Neural progenitor cell (in vitro differentiated cells): Measurements from ENCODE around the gene IDH3B. TPM values are rescaled to one million over a fixed set of nuclear protein-coding genes. Genes with fewer than 3 reads are reported as not detected.

Experiments used
- DNase-seq: peaks from one replicate; pipeline ENCODE4 v3.0.0-alpha.2; 2016; ENCODE audit warnings: low spot score
- H2AFZ ChIP-seq: fragments of 200-600 bp; sonication (generic); replicated peaks from 2 replicates; pipeline ENCODE4 v1.6.1; 2016; ENCODE audit warnings: antibody characterized with exemption
- H3F3A ChIP-seq: fragments of 200-600 bp; sonication (generic); 2 replicates; pipeline ENCODE4 v1.6.1; 2016; ENCODE audit warnings: antibody characterized with exemption, low read depth
- H3K27ac ChIP-seq: fragments of 200-600 bp; sonication (generic); 2 replicates; pipeline ENCODE4 v1.5.1; 2016; ENCODE audit warnings: mild to moderate bottlenecking
- H3K27me3 ChIP-seq: fragments of 200-600 bp; sonication (generic); 2 replicates; pipeline ENCODE4 v1.6.1; 2016; ENCODE audit warnings: mild to moderate bottlenecking, moderate library complexity
- H3K36me3 ChIP-seq: fragments of 200-600 bp; sonication (generic); 2 replicates; pipeline ENCODE4 v1.5.1; 2016
- H3K4me1 ChIP-seq: fragments of 200-600 bp; sonication (generic); 2 replicates; pipeline ENCODE4 v1.6.1; 2016; ENCODE audit warnings: mixed run types
- H3K4me2 ChIP-seq: fragments of 200-600 bp; sonication (generic); 2 replicates; pipeline ENCODE4 v1.6.1; 2016
- H3K4me3 ChIP-seq: fragments of 200-600 bp; sonication (generic); 2 replicates; pipeline ENCODE4 v1.5.1; 2016
- H3K79me2 ChIP-seq: fragments of 200-600 bp; sonication (generic); 2 replicates; pipeline ENCODE4 v1.6.1; 2016; ENCODE audit warnings: low read depth
- H3K9ac ChIP-seq: fragments of 200-600 bp; sonication (generic); 2 replicates; pipeline ENCODE4 v1.6.1; 2016
- H3K9me3 ChIP-seq: fragments of 200-600 bp; sonication (generic); 2 replicates; pipeline ENCODE4 v1.5.1; 2016; ENCODE audit warnings: low read depth
- H4K20me1 ChIP-seq: fragments of 200-600 bp; sonication (generic); 2 replicates; pipeline ENCODE4 v1.6.1; 2016; ENCODE audit warnings: low read depth
- H3K27ac Mint-ChIP-seq: 3 replicates; pipeline ENCODE4 v1.8.0; 2021; ENCODE audit warnings: mixed read lengths
- H3K27me3 Mint-ChIP-seq: 2 replicates; pipeline ENCODE4 v1.8.0; 2022; ENCODE audit warnings: low read depth, mild to moderate bottlenecking, inconsistent platforms, moderate library complexity, mixed read lengths; ENCODE audit not compliant: insufficient read depth
- H3K36me3 Mint-ChIP-seq: 3 replicates; pipeline ENCODE4 v1.8.0; 2021; ENCODE audit warnings: mixed read lengths
- H3K4me1 Mint-ChIP-seq: 3 replicates; pipeline ENCODE4 v1.8.0; 2021; ENCODE audit warnings: mixed read lengths
- H3K4me3 Mint-ChIP-seq: 3 replicates; pipeline ENCODE4 v1.8.0; 2021; ENCODE audit warnings: mild to moderate bottlenecking, moderate library complexity, mixed read lengths
- H3K9me3 Mint-ChIP-seq: 3 replicates; pipeline ENCODE4 v1.8.0; 2020; ENCODE audit warnings: mixed read lengths
- EZH2 ChIP-seq: fragments of 200-600 bp; sonication (generic); IDR thresholded peaks from 2 replicates; pipeline ENCODE4 v1.6.1; 2017; ENCODE audit warnings: antibody characterized with exemption, mild to moderate bottlenecking, moderate library complexity
- EZH2phosphoT487 ChIP-seq: fragments of 200-600 bp; sonication (generic); IDR thresholded peaks from 2 replicates; pipeline ENCODE4 v1.6.1; 2017; ENCODE audit warnings: antibody characterized with exemption
- total RNA-seq: library from RNA; depleted of rRNA; stranded (reverse); fragments of >200 nt; gene quantifications from 2 replicates; pipeline ENCODE4 v1.2.3, GENCODE V29; 2015; ENCODE audit warnings: low replicate concordance
- TF ChIP-seq, protein P1 (sequence below): fragments of 200-600 bp; sonication (generic); IDR thresholded peaks from 2 replicates; pipeline ENCODE4 v1.5.1; 2017; ENCODE audit warnings: antibody characterized with exemption, mild to moderate bottlenecking

Gene IDH3B
- total RNA-seq, 1 donor from 2014 or later, result 94.3 TPM

GRCh38 chr20:2654831-2655230 is 9.2 kb downstream of the IDH3B start:
- Mint-ChIP-seq H3K27ac (no peak overlapping the region), H3K36me3 (peaks cover 39% of the 10 kb centered on the region), H3K27me3 (peaks cover 3% of the 10 kb centered on the region), H3K4me1 (peaks cover 17% of the 10 kb centered on the region), H3K9me3 (no peaks in the 10 kb centered on the region), H3K4me3 (peak overlapping the region; percentile 91)
- Histone ChIP-seq H3K9me3 (no peaks in the 10 kb centered on the region), H4K20me1 (peaks cover 61% of the 10 kb centered on the region), H3K27ac (no peak overlapping the region), H3K4me3 (no peak overlapping the region), H3F3A (peaks cover 82% of the 10 kb centered on the region), H3K4me1 (peaks cover 22% of the 10 kb centered on the region), H3K4me2 (peak overlapping the region; percentile 98), H3K9ac (no peak overlapping the region), H3K36me3 (no peaks in the 10 kb centered on the region), H2AFZ (no peak overlapping the region), H3K27me3 (no peaks in the 10 kb centered on the region), H3K79me2 (peaks cover 56% of the 10 kb centered on the region)
- DNase-seq, result no peak
- TF ChIP-seq EZH2 (no peak), EZH2phosphoT487 (no peak)
- TF ChIP-seq, protein P1, sequence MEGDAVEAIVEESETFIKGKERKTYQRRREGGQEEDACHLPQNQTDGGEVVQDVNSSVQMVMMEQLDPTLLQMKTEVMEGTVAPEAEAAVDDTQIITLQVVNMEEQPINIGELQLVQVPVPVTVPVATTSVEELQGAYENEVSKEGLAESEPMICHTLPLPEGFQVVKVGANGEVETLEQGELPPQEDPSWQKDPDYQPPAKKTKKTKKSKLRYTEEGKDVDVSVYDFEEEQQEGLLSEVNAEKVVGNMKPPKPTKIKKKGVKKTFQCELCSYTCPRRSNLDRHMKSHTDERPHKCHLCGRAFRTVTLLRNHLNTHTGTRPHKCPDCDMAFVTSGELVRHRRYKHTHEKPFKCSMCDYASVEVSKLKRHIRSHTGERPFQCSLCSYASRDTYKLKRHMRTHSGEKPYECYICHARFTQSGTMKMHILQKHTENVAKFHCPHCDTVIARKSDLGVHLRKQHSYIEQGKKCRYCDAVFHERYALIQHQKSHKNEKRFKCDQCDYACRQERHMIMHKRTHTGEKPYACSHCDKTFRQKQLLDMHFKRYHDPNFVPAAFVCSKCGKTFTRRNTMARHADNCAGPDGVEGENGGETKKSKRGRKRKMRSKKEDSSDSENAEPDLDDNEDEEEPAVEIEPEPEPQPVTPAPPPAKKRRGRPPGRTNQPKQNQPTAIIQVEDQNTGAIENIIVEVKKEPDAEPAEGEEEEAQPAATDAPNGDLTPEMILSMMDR, result no peak

DNA sequence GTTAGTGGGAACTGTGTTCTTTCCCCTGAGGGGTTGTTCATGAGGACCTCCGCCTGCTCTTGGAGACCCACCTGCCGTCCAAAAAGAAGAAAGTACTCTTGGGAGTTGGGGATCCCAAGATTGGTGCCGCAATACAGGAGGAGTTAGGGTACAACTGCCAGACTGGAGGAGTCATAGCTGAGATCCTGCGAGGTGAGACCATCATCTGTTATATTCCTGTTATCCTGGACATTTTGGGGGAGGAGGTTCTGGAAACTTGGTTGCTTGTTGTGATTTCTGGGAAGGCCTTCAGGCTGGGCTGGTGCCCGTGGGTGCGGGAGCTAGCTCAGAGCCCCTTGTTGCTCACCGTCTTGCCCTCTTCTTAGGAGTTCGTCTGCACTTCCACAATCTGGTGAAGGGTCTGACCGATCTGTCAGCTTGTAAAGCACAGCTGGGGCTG is 9.6 kb downstream of the IDH3B start:
- peaks cover 39% of the 10 kb centered on the region for H3K36me3 Mint-ChIP-seq
- peak overlapping the region; percentile 91 for H3K4me3 Mint-ChIP-seq
- no peak overlapping the region for H2AFZ ChIP-seq
- no peaks in the 10 kb centered on the region for H3K27me3 ChIP-seq
- no peaks in the 10 kb centered on the region for H3K9me3 Mint-ChIP-seq
- peaks cover 22% of the 10 kb centered on the region for H3K4me1 ChIP-seq
- no peak for DNase-seq
- peaks cover 61% of the 10 kb centered on the region for H4K20me1 ChIP-seq
- H3K27ac Mint-ChIP-seq, result no peak overlapping the region
- peaks cover 84% of the 10 kb centered on the region for H3F3A ChIP-seq
- peaks cover 17% of the 10 kb centered on the region for H3K4me1 Mint-ChIP-seq
- no peak for TF ChIP-seq EZH2
- TF ChIP-seq EZH2phosphoT487, result no peak
- TF ChIP-seq, protein P1, result no peak
- peak overlapping the region; percentile 98 for H3K4me2 ChIP-seq
- no peaks in the 10 kb centered on the region for H3K36me3 ChIP-seq
- H3K4me3 ChIP-seq, result peak overlapping the region; percentile 83
- peaks cover 3% of the 10 kb centered on the region for H3K27me3 Mint-ChIP-seq
- H3K79me2 ChIP-seq, result peaks cover 56% of the 10 kb centered on the region
- H3K9me3 ChIP-seq, result no peaks in the 10 kb centered on the region
- H3K27ac ChIP-seq, result no peak overlapping the region
- peak overlapping the region; percentile 51 for H3K9ac ChIP-seq

DNA sequence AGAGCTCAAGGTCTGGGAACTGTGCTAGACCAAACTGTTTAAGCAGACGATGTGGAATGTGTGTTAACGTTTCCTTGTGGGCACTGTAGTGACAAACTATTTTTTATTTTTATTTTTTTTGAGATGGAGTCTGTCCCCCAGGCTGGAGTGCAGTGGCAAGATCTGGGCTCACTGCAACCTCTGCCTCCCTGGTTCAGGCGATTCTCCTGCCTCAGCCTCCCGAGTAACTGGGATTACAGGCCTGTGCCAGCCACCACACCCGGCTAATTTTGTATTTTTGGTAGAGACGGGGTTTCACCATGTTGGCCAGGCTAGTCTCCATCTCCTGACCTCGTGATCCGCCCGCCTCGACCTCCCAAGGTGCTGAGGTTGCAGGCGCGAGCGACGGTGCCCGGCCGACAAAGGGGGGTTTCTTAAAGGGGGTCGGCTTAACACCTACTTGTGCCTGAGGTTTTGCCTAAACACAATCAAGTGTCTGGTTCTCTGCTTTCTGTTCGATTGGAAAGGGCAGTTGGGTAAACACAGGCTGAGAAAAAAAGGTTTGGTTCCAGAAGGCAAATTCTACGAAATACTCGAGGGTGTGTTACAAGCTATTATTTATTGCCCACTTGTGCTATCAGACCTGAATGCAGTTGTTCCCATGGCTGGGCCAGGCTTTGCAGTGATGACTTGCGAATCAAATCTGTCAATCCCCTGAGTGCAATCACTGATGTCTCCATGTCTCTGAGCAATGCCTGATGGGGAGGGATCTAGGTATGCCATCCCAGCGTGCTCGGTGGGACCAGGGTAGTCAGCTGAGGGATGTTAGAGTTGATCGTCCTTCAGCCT is 10.2 kb downstream of the IDH3B start:
- Mint-ChIP-seq H3K36me3 (peaks cover 35% of the 10 kb centered on the region), H3K9me3 (no peaks in the 10 kb centered on the region), H3K4me3 (peak overlapping the region; percentile 91), H3K4me1 (peaks cover 17% of the 10 kb centered on the region), H3K27ac (no peak overlapping the region), H3K27me3 (peaks cover 2% of the 10 kb centered on the region)
- peaks cover 80% of the 10 kb centered on the region for H3F3A ChIP-seq
- H3K36me3 ChIP-seq, result no peaks in the 10 kb centered on the region
- no peaks in the 10 kb centered on the region for H3K27me3 ChIP-seq
- peaks cover 56% of the 10 kb centered on the region for H4K20me1 ChIP-seq
- peak overlapping the region; percentile 83 for H3K4me3 ChIP-seq
- peak overlapping the region; percentile 51 for H3K9ac ChIP-seq
- peaks cover 22% of the 10 kb centered on the region for H3K4me1 ChIP-seq
- H2AFZ ChIP-seq, result no peak overlapping the region
- peak overlapping the region; percentile 98 for H3K4me2 ChIP-seq
- no peak overlapping the region for H3K27ac ChIP-seq
- no peaks in the 10 kb centered on the region for H3K9me3 ChIP-seq
- TF ChIP-seq, protein P1, result no peak
- TF ChIP-seq EZH2 (no peak), EZH2phosphoT487 (no peak)
- peaks cover 56% of the 10 kb centered on the region for H3K79me2 ChIP-seq
- DNase-seq, result no peak
